ENCODE data around the gene DUSP6. TPM values are rescaled to one million over a fixed set of nuclear protein-coding genes. Genes with fewer than 3 reads are reported as not detected.

The DUSP6 gene
- total and polyA plus RNA-seq, 9 of the 15 experiments (the other 6 are each of a cell fraction or from before 2014, with no cell fraction given) = 0.04 to 0.60 (median 0.08) TPM; not detected in 2

DNA sequence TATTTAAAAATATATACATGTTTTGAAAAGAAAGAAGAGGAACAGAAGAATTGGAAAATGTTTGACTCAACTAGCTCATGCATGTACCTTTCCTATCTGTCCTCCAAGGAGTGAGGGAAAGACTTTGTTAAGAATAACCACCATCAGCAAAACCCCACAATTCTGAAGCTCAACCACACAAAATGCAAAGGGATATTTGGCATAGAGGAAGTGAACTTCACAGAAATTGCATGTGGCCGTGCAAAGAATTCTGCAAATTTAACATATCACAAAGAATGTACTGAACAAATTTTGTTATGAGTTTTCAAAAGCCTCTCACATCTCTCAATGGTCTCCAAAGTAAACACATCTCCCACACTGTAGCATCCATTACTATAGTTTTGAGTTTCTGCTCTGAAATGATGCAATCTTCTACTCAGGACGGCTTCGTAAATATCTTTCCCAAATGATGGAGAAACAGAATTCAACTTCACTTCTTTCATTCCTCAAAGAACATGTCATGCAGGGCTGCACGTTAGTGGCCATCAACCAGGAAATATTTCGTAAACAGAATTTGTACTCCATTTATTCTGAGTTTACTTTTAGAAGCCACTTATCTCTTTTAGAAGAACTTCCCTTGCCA is 17.6 kb downstream of the DUSP6 start:
- H3K4me3 ChIP-seq = no peak overlapping the region
- H3K9me3 ChIP-seq (replicated peaks; ENCODE audit: control insufficient read depth, insufficient read depth, low read depth, low read length) = no peaks in the 10 kb centered on the region
- H3K9me1 ChIP-seq (ENCODE audit: control insufficient read depth, insufficient read depth, low read length) = no peaks in the 10 kb centered on the region
- POLR2A ChIA-PET = no interaction called here
- no peak overlapping the region for H3K27ac ChIP-seq (ENCODE audit: extremely low read depth, low read depth, low read length)
- no peak for FAIRE-seq
- H3K9ac ChIP-seq (ENCODE audit: insufficient read depth in 1 of 2, low read depth in 2 of 2, low read length in 2 of 2) = no peak overlapping the region
- no peaks in the 10 kb centered on the region for H3K36me3 ChIP-seq (ENCODE audit: control insufficient read depth, insufficient read depth, low read length)
- no peaks in the 10 kb centered on the region for H3K79me2 ChIP-seq (ENCODE audit: control insufficient read depth, insufficient read depth, low read length)
- in situ Hi-C loops (cut with MboI) = no loop called here
- H3K4me2 ChIP-seq (ENCODE audit: insufficient read depth, low read length) = no peak overlapping the region
- H4K20me1 ChIP-seq (replicated peaks; ENCODE audit: control insufficient read depth, insufficient read depth, low read length) = no peaks in the 10 kb centered on the region
- ATAC-seq = no peak
- 6% methylated on average over 5 of the region's 5 CpGs for WGBS (ENCODE audit: insufficient coverage, low coverage, missing lambda C conversion rate)
- CTCF ChIA-PET (ENCODE audit: low intra/inter-chr PET ratio) = no interaction called here
- H2AFZ ChIP-seq (ENCODE audit: low read depth, low read length) = no peak overlapping the region
- no TSS peak for BruUV-seq (replicated peaks)
- H3K4me1 ChIP-seq (replicated peaks in 1 of 2; ENCODE audit: control insufficient read depth in 2 of 2, insufficient read depth in 2 of 2, low read length in 2 of 2) = peaks cover 3 to 9% of the 10 kb centered on the region in 2 experiments; a peak in 3 of 5 replicates
- DNase-seq (ENCODE audit: extremely low read depth in 1 of 4, low spot score in 3 of 4) = no peak
- intact Hi-C loops (cut with micrococcal nuclease) = no loop called here
- no peaks in the 10 kb centered on the region for H3K27me3 ChIP-seq (ENCODE audit: control insufficient read depth in 2 of 2, insufficient read depth in 2 of 2, low read length in 2 of 2)
- TF ChIP-seq FIP1L1 (IDR thresholded peaks at IDR 0.05; ENCODE audit: low read depth, low read length, poor library complexity, severe bottlenecking) (no peak), ZBED1 (IDR thresholded peaks at IDR 0.05) (no peak), HSF4 (CRISPR knock-in tag; IDR thresholded peaks at IDR 0.05; ENCODE audit: borderline replicate concordance) (no peak), GATAD2A (IDR thresholded peaks at IDR 0.05) (no peak), ELF2 (CRISPR knock-in tag; IDR thresholded peaks at IDR 0.05) (0 out of 2 replicates have a peak, but pooled peaks have one; percentile 51), NR1H2 (CRISPR knock-in tag; IDR thresholded peaks at IDR 0.05) (no peak), CEBPB (tag; IDR thresholded peaks at IDR 0.05) (peak; percentile 72), BACH1 (tag; IDR thresholded peaks at IDR 0.05) (no peak), PHF21A (IDR thresholded peaks at IDR 0.05; ENCODE audit: borderline replicate concordance, low read depth) (no peak), ZNF707 (CRISPR knock-in tag; conservative IDR thresholded peaks at IDR 0.05) (no peak), PTRF (tag; IDR thresholded peaks at IDR 0.05) (no peak), EWSR1 (IDR thresholded peaks at IDR 0.05; ENCODE audit: borderline replicate concordance, low read depth, partially characterized antibody) (no peak), TEAD1 (CRISPR knock-in tag; IDR thresholded peaks at IDR 0.05) (no peak), FOXA3 (CRISPR knock-in tag; conservative IDR thresholded peaks at IDR 0.05 in 1 of 2, IDR thresholded peaks at IDR 0.05 in 1 of 2) (no peak), ZKSCAN8 (CRISPR knock-in tag; IDR thresholded peaks at IDR 0.05) (no peak), CEBPG (CRISPR knock-in tag; IDR thresholded peaks at IDR 0.05) (peak; percentile 14; the same call in 1 of the 2 replicates), CEBPG (tag; conservative IDR thresholded peaks at IDR 0.05 in 1 of 2, IDR thresholded peaks at IDR 0.05 in 1 of 2) (peak; percentile 85), NFIX (CRISPR knock-in tag; IDR thresholded peaks at IDR 0.05; ENCODE audit: low read depth) (no peak)
- TF ChIP-seq, protein P1, sequence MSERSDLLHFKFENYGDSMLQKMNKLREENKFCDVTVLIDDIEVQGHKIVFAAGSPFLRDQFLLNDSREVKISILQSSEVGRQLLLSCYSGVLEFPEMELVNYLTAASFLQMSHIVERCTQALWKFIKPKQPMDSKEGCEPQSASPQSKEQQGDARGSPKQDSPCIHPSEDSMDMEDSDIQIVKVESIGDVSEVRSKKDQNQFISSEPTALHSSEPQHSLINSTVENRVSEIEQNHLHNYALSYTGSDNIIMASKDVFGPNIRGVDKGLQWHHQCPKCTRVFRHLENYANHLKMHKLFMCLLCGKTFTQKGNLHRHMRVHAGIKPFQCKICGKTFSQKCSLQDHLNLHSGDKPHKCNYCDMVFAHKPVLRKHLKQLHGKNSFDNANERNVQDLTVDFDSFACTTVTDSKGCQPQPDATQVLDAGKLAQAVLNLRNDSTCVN (CRISPR knock-in tag; IDR thresholded peaks at IDR 0.05) = no peak
- TF ChIP-seq, protein P2, sequence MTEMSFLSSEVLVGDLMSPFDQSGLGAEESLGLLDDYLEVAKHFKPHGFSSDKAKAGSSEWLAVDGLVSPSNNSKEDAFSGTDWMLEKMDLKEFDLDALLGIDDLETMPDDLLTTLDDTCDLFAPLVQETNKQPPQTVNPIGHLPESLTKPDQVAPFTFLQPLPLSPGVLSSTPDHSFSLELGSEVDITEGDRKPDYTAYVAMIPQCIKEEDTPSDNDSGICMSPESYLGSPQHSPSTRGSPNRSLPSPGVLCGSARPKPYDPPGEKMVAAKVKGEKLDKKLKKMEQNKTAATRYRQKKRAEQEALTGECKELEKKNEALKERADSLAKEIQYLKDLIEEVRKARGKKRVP (CRISPR knock-in tag; IDR thresholded peaks at IDR 0.05) = 0 out of 2 replicates have a peak, but pooled peaks have one; percentile 32
- TF ChIP-seq, protein P3, sequence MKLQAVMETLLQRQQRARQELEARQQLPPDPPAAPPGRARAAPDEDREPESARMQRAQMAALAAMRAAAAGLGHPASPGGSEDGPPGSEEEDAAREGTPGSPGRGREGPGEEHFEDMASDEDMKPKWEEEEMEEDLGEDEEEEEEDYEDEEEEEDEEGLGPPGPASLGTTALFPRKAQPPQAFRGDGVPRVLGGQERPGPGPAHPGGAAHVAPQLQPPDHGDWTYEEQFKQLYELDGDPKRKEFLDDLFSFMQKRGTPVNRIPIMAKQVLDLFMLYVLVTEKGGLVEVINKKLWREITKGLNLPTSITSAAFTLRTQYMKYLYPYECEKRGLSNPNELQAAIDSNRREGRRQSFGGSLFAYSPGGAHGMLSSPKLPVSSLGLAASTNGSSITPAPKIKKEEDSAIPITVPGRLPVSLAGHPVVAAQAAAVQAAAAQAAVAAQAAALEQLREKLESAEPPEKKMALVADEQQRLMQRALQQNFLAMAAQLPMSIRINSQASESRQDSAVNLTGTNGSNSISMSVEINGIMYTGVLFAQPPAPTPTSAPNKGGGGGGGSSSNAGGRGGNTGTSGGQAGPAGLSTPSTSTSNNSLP (IDR thresholded peaks at IDR 0.05; ENCODE audit: borderline replicate concordance, low read depth, low read length) = no peak

Measured in K562 (cell line).